Adrenal gland (tissue), 12 donors: ENCODE results near the gene GABBR1. TPM values are rescaled to one million over a fixed set of nuclear protein-coding genes. Genes with fewer than 3 reads are reported as not detected.

ENCODE experiments used
- DNase-seq, 7 donors: peaks; one replicate each; pipeline ENCODE4 v3.0.0-alpha.2; 2019 to 2020
- H3K27ac ChIP-seq, 5 donors: fragments of 200-600 bp; sonication (generic) in 4 of 5; 1 replicate in 3 of 5; 2 replicates in 2 of 5; pipeline versions ENCODE4 v1.5.1 to v1.8.0; 2016 to 2020; ENCODE audit warnings: mild to moderate bottlenecking in 1 of 5
- H3K27me3 ChIP-seq: fragments of 200-600 bp; 2 replicates; pipeline ENCODE4 v1.8.0; 2021
- H3K36me3 ChIP-seq, 2 donors: fragments of 200-600 bp; replicated peaks in 1 of 2; 1 replicate in 1 of 2; 2 replicates in 1 of 2; pipeline versions ENCODE4 v1.5.1 to v1.8.0; 2018 to 2022
- H3K4me1 ChIP-seq, 2 donors: fragments of 200-600 bp; replicated peaks in 1 of 2; 1 replicate in 1 of 2; 2 replicates in 1 of 2; pipeline versions ENCODE4 v1.5.1 to v1.8.0; 2018 to 2021
- H3K4me3 ChIP-seq, 4 donors: fragments of 200-600 bp; sonication (generic) in 3 of 4; one replicate each; pipeline ENCODE4 v1.5.1; 2016 to 2018
- H3K9me3 ChIP-seq, 3 donors: fragments of 200-600 bp; sonication (generic) in 1 of 3; replicated peaks in 1 of 3; 1 replicate in 2 of 3; 2 replicates in 1 of 3; pipeline versions ENCODE4 v1.5.1 to v1.8.0; 2016 to 2021
- POLR2A ChIP-seq, 2 donors: fragments of 450-650 bp; IDR thresholded peaks; one replicate each; pipeline ENCODE4 v1.6.1; 2017; ENCODE audit warnings: antibody characterized with exemption in 2 of 2, mild to moderate bottlenecking in 2 of 2, moderate library complexity in 1 of 2
- WGBS, 4 donors: extraction: QIAGEN DNeasy Blood & Tissue Kit in 2 of 4; methylation state at CpG; one replicate each; pipeline versions ENCODE4 v1.1.5 to v1.1.7; 2013 to 2017; 5-methylcytosine and 5-hydroxymethylcytosine counted together
- intact Hi-C, 2 donors: fragments of 100-400 bp; cut with DNase I; formaldehyde crosslinking; loops; one replicate each; pipeline versions ENCODE4 v1.14.1 to v1.15.0; 2022 to 2023
- polyA plus RNA-seq, 3 donors: library from polyadenylated mRNA; stranded (reverse); fragments of 200-250 nt in 2 of 3; fragments of 350-450 nt in 1 of 3; fragmentation: Illumina TruSeq in 1 of 3; extraction: RNeasy Lipid Tissue Mini Kit (QIAGEN cat#74804) in 1 of 3; gene quantifications; one replicate each; pipeline ENCODE4 v1.2.3, GENCODE V29; 2013 to 2014
- total RNA-seq, 9 donors: library from RNA; depleted of rRNA in 4 of 9; stranded (reverse); fragments of >200 nt in 4 of 9; fragments of 120-200 nt in 1 of 9; fragmentation: NEBNext Ultra II Directional in 1 of 9; extraction: Animal tissue kit (Norgen Biotek cat#: 25700) in 1 of 9; gene quantifications; one replicate each; pipeline versions ENCODE4 v1.1.0 to v1.2.4, GENCODE V29; 2013 to 2023
- TF ChIP-seq, protein P1 (sequence below), 6 experiments: fragments of 450-650 bp in 4 of 6; fragments of 200-600 bp in 2 of 6; sonication (generic) in 1 of 6; IDR thresholded peaks; 1 replicate in 5 of 6; 2 replicates in 1 of 6; pipeline versions ENCODE4 v1.5.1 to v1.8.0; 2016 to 2021; ENCODE audit warnings: antibody characterized with exemption in 6 of 6, mild to moderate bottlenecking in 2 of 6, moderate library complexity in 1 of 6
- donor health status: healthy with polysubstance abuse.
- donor health status: Bipolar disorder and iron deficiency.
- donor health status: DM: yes; HTN: yes; CAD: no.
- donor health status: DM: no; HTN: no; CAD: no.
- donor health status: DM: no; HTN: no; CAD: no.
- donor health status: DM: yes; HTN: yes; CAD: no.

The GABBR1 gene
- total and polyA plus RNA-seq, 12 donors: 6.9 to 68.9 (median 18.1) TPM

DNA sequence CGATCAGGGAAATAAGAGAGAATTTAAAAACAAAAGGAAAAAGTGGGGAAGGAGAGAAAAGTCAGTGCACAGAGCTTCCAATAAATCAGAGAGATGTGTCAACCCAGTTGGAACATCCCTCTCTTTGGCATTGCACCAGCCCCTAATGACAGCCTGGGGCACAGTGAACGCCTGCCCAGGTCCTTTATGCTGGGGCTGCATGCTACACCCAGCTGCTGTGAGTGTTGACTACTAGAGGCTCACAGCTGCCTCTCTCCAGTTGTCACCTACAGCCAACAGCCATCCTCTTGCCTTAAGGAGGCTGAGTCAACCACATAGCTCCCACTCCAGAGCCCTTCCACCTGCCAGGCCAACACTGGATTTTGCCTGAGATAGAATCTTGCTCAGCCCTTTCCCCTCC lies 29.1 kb downstream of the GABBR1 start:
- intact Hi-C loops: no loop called here
- Histone ChIP-seq H3K27ac (no peak overlapping the region), H3K36me3 (peaks cover 0 to 44% of the 10 kb centered on the region in 2 donors), H3K4me1 (no peaks in the 10 kb centered on the region), H3K9me3 (no peaks in the 10 kb centered on the region), H3K27me3 (no peaks in the 10 kb centered on the region), H3K4me3 (no peak overlapping the region)
- DNase-seq: peak in 1 of 7 donors; percentile 84
- 74 to 83% (median 77%) methylated on average over 2 of the region's 2 CpGs for WGBS, 4 donors
- no peak for TF ChIP-seq POLR2A (IDR thresholded peaks at IDR 0.05)
- TF ChIP-seq, protein P1, sequence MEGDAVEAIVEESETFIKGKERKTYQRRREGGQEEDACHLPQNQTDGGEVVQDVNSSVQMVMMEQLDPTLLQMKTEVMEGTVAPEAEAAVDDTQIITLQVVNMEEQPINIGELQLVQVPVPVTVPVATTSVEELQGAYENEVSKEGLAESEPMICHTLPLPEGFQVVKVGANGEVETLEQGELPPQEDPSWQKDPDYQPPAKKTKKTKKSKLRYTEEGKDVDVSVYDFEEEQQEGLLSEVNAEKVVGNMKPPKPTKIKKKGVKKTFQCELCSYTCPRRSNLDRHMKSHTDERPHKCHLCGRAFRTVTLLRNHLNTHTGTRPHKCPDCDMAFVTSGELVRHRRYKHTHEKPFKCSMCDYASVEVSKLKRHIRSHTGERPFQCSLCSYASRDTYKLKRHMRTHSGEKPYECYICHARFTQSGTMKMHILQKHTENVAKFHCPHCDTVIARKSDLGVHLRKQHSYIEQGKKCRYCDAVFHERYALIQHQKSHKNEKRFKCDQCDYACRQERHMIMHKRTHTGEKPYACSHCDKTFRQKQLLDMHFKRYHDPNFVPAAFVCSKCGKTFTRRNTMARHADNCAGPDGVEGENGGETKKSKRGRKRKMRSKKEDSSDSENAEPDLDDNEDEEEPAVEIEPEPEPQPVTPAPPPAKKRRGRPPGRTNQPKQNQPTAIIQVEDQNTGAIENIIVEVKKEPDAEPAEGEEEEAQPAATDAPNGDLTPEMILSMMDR (IDR thresholded peaks at IDR 0.05): no peak

DNA sequence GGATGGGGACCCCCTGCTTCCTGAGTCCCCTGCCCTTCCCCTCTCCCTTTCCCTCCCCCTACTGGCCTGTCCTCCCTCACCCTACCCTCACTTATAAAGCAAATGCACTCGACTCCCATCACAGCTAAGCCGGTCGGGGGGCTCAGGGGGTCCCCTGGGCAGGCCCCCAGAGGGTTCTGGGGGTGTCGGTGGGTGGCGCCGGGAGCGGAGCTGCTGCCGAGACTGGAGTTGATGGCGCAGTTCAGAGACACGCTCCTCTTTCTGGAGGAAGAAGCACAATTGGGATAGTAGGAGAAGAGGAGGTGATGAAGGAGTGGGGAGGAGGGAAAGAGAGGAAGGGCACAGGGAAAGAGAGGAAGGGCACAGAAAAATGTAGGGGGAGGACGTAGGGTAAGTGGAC lies 29.5 kb downstream of the GABBR1 start:
- no peaks in the 10 kb centered on the region for H3K27me3 ChIP-seq
- H3K4me1 ChIP-seq: no peaks in the 10 kb centered on the region
- peaks cover 0 to 39% of the 10 kb centered on the region in 2 donors for H3K36me3 ChIP-seq
- no peak overlapping the region for H3K27ac ChIP-seq
- TF ChIP-seq, protein P1 (IDR thresholded peaks at IDR 0.05): no peak
- TF ChIP-seq POLR2A (IDR thresholded peaks at IDR 0.05): no peak
- no peak overlapping the region for H3K4me3 ChIP-seq
- WGBS, 4 donors: 89 to 91% (median 90%) methylated on average over 10 to 11 of the region's 11 CpGs
- no peak for DNase-seq
- intact Hi-C loops: no loop called here
- no peaks in the 10 kb centered on the region for H3K9me3 ChIP-seq

DNA sequence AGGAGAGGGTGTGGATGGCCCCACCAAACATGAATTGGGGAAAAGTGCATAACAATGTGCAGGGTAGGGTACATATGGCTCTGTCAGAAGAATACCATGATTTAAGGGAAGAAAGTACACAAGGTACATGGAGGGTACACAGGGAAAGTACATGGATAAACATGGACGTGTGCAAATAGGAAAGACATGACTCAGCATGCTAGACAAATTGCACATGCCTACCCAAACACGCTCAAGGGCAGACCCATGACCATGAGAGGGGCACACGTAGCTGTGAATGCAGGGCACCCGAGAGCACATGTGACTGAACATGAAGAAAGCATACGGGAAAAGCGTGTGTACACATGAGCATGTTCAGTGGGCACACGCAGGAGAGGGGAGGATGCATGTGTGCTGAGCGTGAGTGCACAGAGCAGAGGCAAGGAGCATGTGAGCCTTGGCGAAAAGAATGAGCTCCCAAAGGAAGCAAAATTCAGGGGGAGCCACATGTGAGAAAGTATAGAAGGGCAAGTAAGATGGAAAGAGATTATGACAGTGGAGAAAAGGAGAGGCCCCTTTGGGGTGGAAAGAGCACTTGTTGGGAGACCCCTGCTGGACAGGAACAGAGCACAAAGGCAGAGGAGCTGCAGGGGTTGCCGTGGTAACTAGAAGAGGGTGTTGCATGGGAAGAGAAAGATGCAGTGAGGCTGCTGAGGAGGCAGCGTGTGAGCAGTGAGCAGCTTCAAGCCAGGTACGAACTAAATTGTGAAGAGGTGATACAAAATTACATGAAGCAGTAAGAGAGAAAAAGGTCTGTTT lies 30.2 kb downstream of the GABBR1 start:
- no peak overlapping the region for H3K27ac ChIP-seq
- no peaks in the 10 kb centered on the region for H3K9me3 ChIP-seq
- peaks cover 0 to 35% of the 10 kb centered on the region in 2 donors for H3K36me3 ChIP-seq
- H3K27me3 ChIP-seq: no peaks in the 10 kb centered on the region
- 83% methylated on average over 12 of the region's 12 CpGs for WGBS, 4 donors
- intact Hi-C loops: no loop called here
- DNase-seq: no peak
- H3K4me3 ChIP-seq: no peak overlapping the region
- no peaks in the 10 kb centered on the region for H3K4me1 ChIP-seq
- no peak for TF ChIP-seq POLR2A (IDR thresholded peaks at IDR 0.05)

DNA sequence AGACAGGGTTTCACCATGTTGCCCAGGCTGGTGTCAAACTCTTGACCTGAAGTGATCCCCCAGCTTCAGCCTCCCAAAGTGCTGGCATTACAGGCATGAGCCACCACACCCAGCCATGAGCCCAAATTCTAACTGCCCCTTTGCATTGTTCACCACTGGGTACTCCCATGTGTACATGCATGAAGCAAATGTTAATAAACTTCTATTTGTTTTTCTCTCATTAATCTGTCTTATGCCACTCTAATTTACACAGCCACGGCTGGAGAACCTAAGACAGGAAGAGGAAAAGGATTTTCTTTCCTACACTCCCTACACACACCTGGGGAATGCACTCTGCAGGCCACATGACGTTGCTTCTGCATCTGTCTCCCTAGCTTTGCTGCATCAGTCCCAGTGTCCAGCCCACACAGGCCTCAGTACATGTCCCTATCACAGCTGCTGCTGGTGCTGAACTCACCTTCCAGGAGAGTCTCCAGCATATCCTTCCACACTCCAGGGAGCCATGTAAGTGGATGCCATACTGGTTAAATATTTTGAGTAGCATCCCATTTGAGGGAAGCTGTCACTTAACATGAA lies 34.7 kb downstream of the GABBR1 start:
- Histone ChIP-seq H3K27ac (no peak overlapping the region), H3K9me3 (no peaks in the 10 kb centered on the region), H3K4me3 (no peak overlapping the region), H3K27me3 (no peaks in the 10 kb centered on the region), H3K4me1 (no peaks in the 10 kb centered on the region), H3K36me3 (peaks cover 0 to 7% of the 10 kb centered on the region in 2 donors)
- 44 to 65% (median 57%) methylated on average over 2 of the region's 2 CpGs for WGBS, 4 donors
- no peak for DNase-seq
- TF ChIP-seq, protein P1 (IDR thresholded peaks at IDR 0.05): no peak
- no peak for TF ChIP-seq POLR2A (IDR thresholded peaks at IDR 0.05)
- intact Hi-C loops: no loop called here
